SK-N-SH treated with all-trans-retinoic acid at 6 μM for 48 hours (cell line): ENCODE measurements around the gene ANTXR2.

ENCODE experiments used
- ATAC-seq: fragments of 200-7000 bp; cut with Tn5 transposase; 3 replicates; pipeline ENCODE4 v1.9.1; 2020; ENCODE audit warnings: mild to moderate bottlenecking, moderate library complexity
- ARNTL ChIP-seq: fragments of 450-650 bp; formaldehyde crosslinking; IDR thresholded peaks from 2 replicates; pipeline ENCODE4 v1.5.0; 2020; ENCODE audit warnings: low read depth, mild to moderate bottlenecking, moderate library complexity, borderline replicate concordance
- BACH2 ChIP-seq: fragments of 250-450 bp; sonication (Bioruptor Pico); IDR thresholded peaks from 2 replicates; pipeline ENCODE4 v1.9.0; 2021; ENCODE audit warnings: mild to moderate bottlenecking, borderline replicate concordance
- CREB5 ChIP-seq: fragments of 250-450 bp; sonication (Bioruptor Pico); IDR thresholded peaks from 2 replicates; pipeline ENCODE4 v1.5.1; 2020; ENCODE audit warnings: low read depth, mild to moderate bottlenecking, moderate library complexity
- CSDC2 ChIP-seq: fragments of 250-450 bp; sonication (Bioruptor Pico); IDR thresholded peaks from 2 replicates; pipeline ENCODE4 v1.5.0; 2020; ENCODE audit warnings: mild to moderate bottlenecking, moderate library complexity
- ESRRG ChIP-seq: fragments of 250-450 bp; sonication (Bioruptor Pico); IDR thresholded peaks from 2 replicates; pipeline ENCODE4 v1.6.1; 2021; ENCODE audit warnings: mild to moderate bottlenecking
- GLIS3 ChIP-seq: fragments of 250-450 bp; sonication (Bioruptor Pico); IDR thresholded peaks from 2 replicates; pipeline ENCODE4 v1.5.0; 2020; ENCODE audit warnings: mild to moderate bottlenecking, moderate library complexity
- ISL1 ChIP-seq: fragments of 250-450 bp; sonication (Bioruptor Pico); IDR thresholded peaks from 2 replicates; pipeline ENCODE4 v2.1.2; 2022; ENCODE audit warnings: mild to moderate bottlenecking, moderate library complexity
- OSR1 ChIP-seq: fragments of 250-450 bp; sonication (Bioruptor Pico); IDR thresholded peaks from 2 replicates; pipeline ENCODE4 v1.8.0; 2022; ENCODE audit warnings: moderate library complexity, mild to moderate bottlenecking, inconsistent platforms
- PATZ1 ChIP-seq: fragments of 250-450 bp; sonication (Bioruptor Pico); IDR thresholded peaks from 2 replicates; pipeline ENCODE4 v1.8.0; 2020; ENCODE audit warnings: mild to moderate bottlenecking, moderate library complexity, borderline replicate concordance
- PPARA ChIP-seq: fragments of 250-450 bp; sonication (Bioruptor Pico); IDR thresholded peaks from 2 replicates; pipeline ENCODE4 v1.5.0; 2020; ENCODE audit warnings: mild to moderate bottlenecking, borderline replicate concordance
- RARB ChIP-seq: fragments of 250-450 bp; sonication (Bioruptor Pico); IDR thresholded peaks from 2 replicates; pipeline ENCODE4 v1.8.0; 2021; ENCODE audit warnings: mild to moderate bottlenecking, moderate library complexity
- TCF4 ChIP-seq: fragments of 250-450 bp; sonication (Bioruptor Pico); IDR thresholded peaks from 2 replicates; pipeline ENCODE4 v1.8.0; 2021; ENCODE audit warnings: mild to moderate bottlenecking, moderate library complexity, borderline replicate concordance
- TOX ChIP-seq: fragments of 250-450 bp; sonication (Bioruptor Pico); IDR thresholded peaks from 2 replicates; pipeline ENCODE4 v1.8.0; 2021; ENCODE audit warnings: mild to moderate bottlenecking, moderate library complexity, borderline replicate concordance
- TSHZ2 ChIP-seq: fragments of 250-450 bp; sonication (Bioruptor Pico); IDR thresholded peaks from 2 replicates; pipeline ENCODE4 v1.5.0; 2020; ENCODE audit warnings: mild to moderate bottlenecking, moderate library complexity
- ZC3H10 ChIP-seq: fragments of 250-450 bp; sonication (Bioruptor Pico); IDR thresholded peaks from 2 replicates; pipeline ENCODE4 v1.5.1; 2021; ENCODE audit warnings: mild to moderate bottlenecking, moderate library complexity
- ZFP3 ChIP-seq: fragments of 250-450 bp; sonication (Bioruptor Pico); IDR thresholded peaks from 2 replicates; pipeline ENCODE4 v1.5.0; 2020; ENCODE audit warnings: mild to moderate bottlenecking, moderate library complexity
- ZFP30 ChIP-seq: fragments of 450-650 bp; formaldehyde crosslinking; IDR thresholded peaks from 2 replicates; pipeline ENCODE4 v1.5.0; 2022; ENCODE audit warnings: mild to moderate bottlenecking, moderate library complexity
- ZNF565 ChIP-seq: fragments of 450-650 bp; formaldehyde crosslinking; conservative IDR thresholded peaks from 2 replicates; pipeline ENCODE4 v1.5.0; 2020; ENCODE audit warnings: low read depth, mild to moderate bottlenecking, moderate library complexity
- ZNF70 ChIP-seq: fragments of 450-650 bp; formaldehyde crosslinking; IDR thresholded peaks from 2 replicates; pipeline ENCODE4 v1.5.0; 2020; ENCODE audit warnings: mild to moderate bottlenecking, moderate library complexity
- ZNF8 ChIP-seq: fragments of 450-650 bp; formaldehyde crosslinking; IDR thresholded peaks from 2 replicates; pipeline ENCODE4 v1.5.0; 2020; ENCODE audit warnings: mild to moderate bottlenecking, moderate library complexity
- TF ChIP-seq, protein P1 (sequence below): fragments of 250-450 bp; sonication (Bioruptor Pico); IDR thresholded peaks from 2 replicates; pipeline ENCODE4 v1.5.1; 2021; ENCODE audit warnings: mild to moderate bottlenecking, moderate library complexity
- TF ChIP-seq, protein P2 (sequence below): fragments of 250-450 bp; sonication (Bioruptor Pico); IDR thresholded peaks from 2 replicates; pipeline ENCODE4 v1.8.0; 2021; ENCODE audit warnings: low read depth, mild to moderate bottlenecking, moderate library complexity, borderline replicate concordance

Gene ANTXR2

GRCh38 chr4:80074651-80075050 lies 1.6 kb upstream of the ANTXR2 start:
- TF ChIP-seq PPARA (CRISPR knock-in tag) (no peak), ESRRG (CRISPR knock-in tag) (no peak), CREB5 (CRISPR knock-in tag) (no peak), RARB (CRISPR knock-in tag) (no peak), ZC3H10 (CRISPR knock-in tag) (no peak), CSDC2 (CRISPR knock-in tag) (no peak), OSR1 (no peak), ZNF8 (CRISPR knock-in tag) (no peak), ZFP3 (no peak), TCF4 (CRISPR knock-in tag) (no peak), ZNF565 (CRISPR knock-in tag) (no peak), PATZ1 (no peak), ARNTL (CRISPR knock-in tag) (no peak), ZNF70 (CRISPR knock-in tag) (no peak), TSHZ2 (CRISPR knock-in tag) (no peak), TOX (CRISPR knock-in tag) (no peak), ZFP30 (CRISPR knock-in tag) (no peak), BACH2 (CRISPR knock-in tag) (no peak)
- TF ChIP-seq, protein P1, sequence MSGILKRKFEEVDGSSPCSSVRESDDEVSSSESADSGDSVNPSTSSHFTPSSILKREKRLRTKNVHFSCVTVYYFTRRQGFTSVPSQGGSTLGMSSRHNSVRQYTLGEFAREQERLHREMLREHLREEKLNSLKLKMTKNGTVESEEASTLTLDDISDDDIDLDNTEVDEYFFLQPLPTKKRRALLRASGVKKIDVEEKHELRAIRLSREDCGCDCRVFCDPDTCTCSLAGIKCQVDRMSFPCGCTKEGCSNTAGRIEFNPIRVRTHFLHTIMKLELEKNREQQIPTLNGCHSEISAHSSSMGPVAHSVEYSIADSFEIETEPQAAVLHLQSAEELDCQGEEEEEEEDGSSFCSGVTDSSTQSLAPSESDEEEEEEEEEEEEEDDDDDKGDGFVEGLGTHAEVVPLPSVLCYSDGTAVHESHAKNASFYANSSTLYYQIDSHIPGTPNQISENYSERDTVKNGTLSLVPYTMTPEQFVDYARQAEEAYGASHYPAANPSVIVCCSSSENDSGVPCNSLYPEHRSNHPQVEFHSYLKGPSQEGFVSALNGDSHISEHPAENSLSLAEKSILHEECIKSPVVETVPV (CRISPR knock-in tag), result no peak
- TF ChIP-seq, protein P2, sequence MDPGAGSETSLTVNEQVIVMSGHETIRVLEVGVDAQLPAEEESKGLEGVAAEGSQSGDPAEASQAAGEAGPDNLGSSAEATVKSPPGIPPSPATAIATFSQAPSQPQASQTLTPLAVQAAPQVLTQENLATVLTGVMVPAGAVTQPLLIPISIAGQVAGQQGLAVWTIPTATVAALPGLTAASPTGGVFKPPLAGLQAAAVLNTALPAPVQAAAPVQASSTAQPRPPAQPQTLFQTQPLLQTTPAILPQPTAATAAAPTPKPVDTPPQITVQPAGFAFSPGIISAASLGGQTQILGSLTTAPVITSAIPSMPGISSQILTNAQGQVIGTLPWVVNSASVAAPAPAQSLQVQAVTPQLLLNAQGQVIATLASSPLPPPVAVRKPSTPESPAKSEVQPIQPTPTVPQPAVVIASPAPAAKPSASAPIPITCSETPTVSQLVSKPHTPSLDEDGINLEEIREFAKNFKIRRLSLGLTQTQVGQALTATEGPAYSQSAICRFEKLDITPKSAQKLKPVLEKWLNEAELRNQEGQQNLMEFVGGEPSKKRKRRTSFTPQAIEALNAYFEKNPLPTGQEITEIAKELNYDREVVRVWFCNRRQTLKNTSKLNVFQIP, result no peak
- ATAC-seq, result no peak

DNA sequence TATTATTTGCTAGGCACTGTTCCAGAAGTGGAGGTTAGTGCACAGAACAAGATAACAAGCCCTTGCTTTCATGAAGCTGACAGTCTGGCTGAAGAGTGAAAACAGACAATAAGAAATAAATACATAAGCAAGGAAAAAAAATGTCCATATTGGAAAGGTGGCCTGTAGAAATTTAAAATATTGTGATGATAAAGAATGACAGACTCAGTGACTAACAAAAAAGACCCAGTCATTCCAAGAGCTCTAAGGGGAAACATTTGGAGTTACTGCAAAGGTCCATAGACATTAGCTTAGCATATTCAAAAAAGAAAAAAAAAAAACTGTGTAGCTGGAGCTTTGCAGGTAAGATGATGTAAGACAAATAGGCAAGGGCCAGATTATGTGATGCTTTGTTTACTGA lies 1.0 kb upstream of the ANTXR2 start:
- no peak for ATAC-seq
- TF ChIP-seq ZC3H10 (CRISPR knock-in tag) (no peak), ZFP30 (CRISPR knock-in tag) (no peak), ZNF8 (CRISPR knock-in tag) (no peak), ESRRG (CRISPR knock-in tag) (no peak), ARNTL (CRISPR knock-in tag) (no peak), CREB5 (CRISPR knock-in tag) (no peak), TOX (CRISPR knock-in tag) (no peak), TSHZ2 (CRISPR knock-in tag) (no peak), ZNF565 (CRISPR knock-in tag) (no peak), ISL1 (CRISPR knock-in tag) (no peak), OSR1 (no peak), GLIS3 (no peak)
- TF ChIP-seq, protein P1 (CRISPR knock-in tag), result no peak
- TF ChIP-seq, protein P2, result no peak
